H9 (cell line): ENCODE data around the gene PHF24. TPM values are rescaled to one million over a fixed set of nuclear protein-coding genes. Genes with fewer than 3 reads are reported as not detected.

Source experiments
- DNase-seq: peaks from one replicate; pipeline ENCODE4 v3.0.0-alpha.2; 2017
- H2AFZ ChIP-seq: one replicate; pipeline ENCODE4 v1.6.1; 2013; ENCODE audit warnings: mild to moderate bottlenecking, low read length, control low read depth, moderate library complexity
- H2AK5ac ChIP-seq: 2 replicates; pipeline ENCODE4 v1.6.1; 2013; ENCODE audit warnings: low read length, control low read depth, mixed read lengths; ENCODE audit not compliant: insufficient read length
- H2BK120ac ChIP-seq: one replicate; pipeline ENCODE4 v1.6.1; 2013; ENCODE audit warnings: low read depth, mild to moderate bottlenecking, low read length, control low read depth, inconsistent platforms; ENCODE audit not compliant: poor library complexity, severe bottlenecking
- H2BK12ac ChIP-seq: 2 replicates; pipeline ENCODE4 v1.6.1; 2013; ENCODE audit warnings: low read length, control low read depth, mixed read lengths, low read depth; ENCODE audit not compliant: insufficient read length
- H2BK15ac ChIP-seq: 2 replicates; pipeline ENCODE4 v1.6.1; 2013; ENCODE audit warnings: low read depth, low read length, control low read depth
- H2BK20ac ChIP-seq: one replicate; pipeline ENCODE4 v1.6.1; 2013; ENCODE audit warnings: low read depth, mild to moderate bottlenecking, low read length, control low read depth, inconsistent platforms; ENCODE audit not compliant: poor library complexity, severe bottlenecking
- H2BK5ac ChIP-seq: 2 replicates; pipeline ENCODE4 v1.6.1; 2013; ENCODE audit warnings: low read length, control low read depth, mixed read lengths; ENCODE audit not compliant: insufficient read length
- H3K14ac ChIP-seq: 2 replicates; pipeline ENCODE4 v1.6.1; 2013; ENCODE audit warnings: low read length, control low read depth; ENCODE audit not compliant: insufficient read depth
- H3K18ac ChIP-seq: 2 replicates; pipeline ENCODE4 v1.6.1; 2013; ENCODE audit warnings: low read depth, mild to moderate bottlenecking, mixed read lengths, low read length, control low read depth; ENCODE audit not compliant: insufficient read length
- H3K23ac ChIP-seq: 2 replicates; pipeline ENCODE4 v1.6.1; 2013; ENCODE audit warnings: low read length, control low read depth, mixed read lengths, low read depth; ENCODE audit not compliant: insufficient read length
- H3K23me2 ChIP-seq: 2 replicates; pipeline ENCODE4 v1.6.1; 2013; ENCODE audit warnings: low read depth, mild to moderate bottlenecking, mixed read lengths, low read length, control low read depth; ENCODE audit not compliant: insufficient read length, poor library complexity, severe bottlenecking
- H3K27ac ChIP-seq: 2 replicates; pipeline ENCODE4 v1.5.1; 2013; ENCODE audit warnings: low read length, control low read depth, mixed read lengths, low read depth; ENCODE audit not compliant: insufficient read length
- H3K27me3 ChIP-seq: 2 replicates; pipeline ENCODE4 v1.6.1; 2013; ENCODE audit warnings: low read length, control low read depth, inconsistent platforms; ENCODE audit not compliant: insufficient read depth
- H3K4ac ChIP-seq: 2 replicates; pipeline ENCODE4 v1.6.1; 2013; ENCODE audit warnings: low read depth, mild to moderate bottlenecking, control low read depth, inconsistent platforms, low read length, moderate library complexity
- H3K4me1 ChIP-seq: 2 replicates; pipeline ENCODE4 v1.6.1; 2013; ENCODE audit warnings: low read length, control low read depth, inconsistent platforms; ENCODE audit not compliant: insufficient read depth
- H3K4me2 ChIP-seq: 2 replicates; pipeline ENCODE4 v1.6.1; 2013; ENCODE audit warnings: low read length, control low read depth, mixed read lengths; ENCODE audit not compliant: insufficient read length, insufficient read depth
- H3K56ac ChIP-seq: 2 replicates; pipeline ENCODE4 v1.6.1; 2013; ENCODE audit warnings: low read depth, mild to moderate bottlenecking, mixed read lengths, low read length, control low read depth; ENCODE audit not compliant: insufficient read length
- H3K79me1 ChIP-seq: 2 replicates; pipeline ENCODE4 v1.6.1; 2013; ENCODE audit warnings: low read depth, mild to moderate bottlenecking, moderate library complexity, low read length, control low read depth, inconsistent platforms; ENCODE audit not compliant: insufficient read depth, poor library complexity, severe bottlenecking
- H3K79me2 ChIP-seq: 2 replicates; pipeline ENCODE4 v1.6.1; 2013; ENCODE audit warnings: low read length, control low read depth, inconsistent platforms; ENCODE audit not compliant: insufficient read depth
- H3K9ac ChIP-seq: 2 replicates; pipeline ENCODE4 v1.6.1; 2013; ENCODE audit warnings: low read length, control low read depth, mixed read lengths; ENCODE audit not compliant: insufficient read length; ENCODE audit errors: extremely low read depth
- H3K9me3 ChIP-seq: one replicate; pipeline ENCODE4 v1.6.1; 2013; ENCODE audit warnings: low read depth, low read length, inconsistent platforms; ENCODE audit not compliant: control insufficient read depth
- H3T11ph ChIP-seq: one replicate; pipeline ENCODE4 v1.6.1; 2013; ENCODE audit warnings: mild to moderate bottlenecking, low read length, control low read depth, inconsistent platforms
- H4K20me1 ChIP-seq: one replicate; pipeline ENCODE4 v1.6.1; 2013; ENCODE audit not compliant: control insufficient read depth, insufficient read length, insufficient read depth
- H4K5ac ChIP-seq: 2 replicates; pipeline ENCODE4 v1.6.1; 2013; ENCODE audit warnings: low read depth, mild to moderate bottlenecking, mixed read lengths, low read length, control low read depth; ENCODE audit not compliant: insufficient read length
- H4K8ac ChIP-seq: replicated peaks from 2 replicates; pipeline ENCODE4 v1.6.1; 2013; ENCODE audit warnings: low read length, control low read depth, mixed read lengths, low read depth; ENCODE audit not compliant: insufficient read length
- H4K91ac ChIP-seq: 2 replicates; pipeline ENCODE4 v1.6.1; 2013; ENCODE audit warnings: low read depth, mild to moderate bottlenecking, moderate library complexity, mixed read lengths, low read length, control low read depth; ENCODE audit not compliant: insufficient read length
- H3K27ac Mint-ChIP-seq, 3 experiments: 2 replicates in 2 of 3; 3 replicates in 1 of 3; pipeline ENCODE4 v1.8.0; 2020 to 2021; ENCODE audit warnings: mixed read lengths in 3 of 3, mild to moderate bottlenecking in 1 of 3, moderate library complexity in 1 of 3
- H3K27me3 Mint-ChIP-seq: 2 replicates; pipeline ENCODE4 v1.8.0; 2021; ENCODE audit warnings: low read depth, mild to moderate bottlenecking, moderate library complexity, mixed read lengths
- H3K36me3 Mint-ChIP-seq, 3 experiments: 2 replicates in 2 of 3; 3 replicates in 1 of 3; pipeline ENCODE4 v1.8.0; 2020 to 2021; ENCODE audit warnings: low read depth in 3 of 3, mixed read lengths in 3 of 3; ENCODE audit not compliant: insufficient read depth in 1 of 3
- H3K4me1 Mint-ChIP-seq, 2 experiments: 2 replicates each; pipeline ENCODE4 v1.8.0; 2020; ENCODE audit warnings: mixed read lengths in 2 of 2
- H3K4me3 Mint-ChIP-seq, 2 experiments: 2 replicates in 1 of 2; 3 replicates in 1 of 2; pipeline ENCODE4 v1.8.0; 2020 to 2021; ENCODE audit warnings: mild to moderate bottlenecking in 2 of 2, mixed read lengths in 2 of 2, moderate library complexity in 1 of 2
- H3K9me3 Mint-ChIP-seq, 2 experiments: 2 replicates in 1 of 2; 3 replicates in 1 of 2; pipeline ENCODE4 v1.8.0; 2020; ENCODE audit warnings: mild to moderate bottlenecking in 2 of 2, mixed read lengths in 2 of 2, moderate library complexity in 1 of 2
- CTCF ChIP-seq: fragments of 200-600 bp; sonication (generic); conservative IDR thresholded peaks from 3 replicates; pipeline ENCODE4 v1.8.0; 2021; ENCODE audit warnings: antibody characterized with exemption, mild to moderate bottlenecking
- WGBS: extraction: QIAGEN DNeasy Blood & Tissue Kit; methylation state at CpG from one replicate; pipeline ENCODE4 v1.1.7; 2013; ENCODE audit warnings: missing lambda C conversion rate, low lambda C conversion rate, mixed read lengths; ENCODE audit not compliant: insufficient read length; ENCODE audit errors: extremely low coverage; 5-methylcytosine and 5-hydroxymethylcytosine counted together
- total RNA-seq: library from RNA; stranded (reverse); gene quantifications from 2 replicates; pipeline ENCODE4 v1.2.1, GENCODE V29; 2021

PHF24 gene
- total RNA-seq, 1 experiment from 2014 or later = 0.24 TPM

- Histone ChIP-seq H4K8ac (no peak overlapping the region), H2BK5ac (no peak overlapping the region), H2BK15ac (no peak overlapping the region), H3K23me2 (no peaks in the 10 kb centered on the region), H4K5ac (no peak overlapping the region), H3T11ph (no peak overlapping the region), H3K56ac (no peak overlapping the region), H2AK5ac (no peak overlapping the region), H3K79me2 (no peaks in the 10 kb centered on the region), H3K23ac (no peak overlapping the region), H3K18ac (no peak overlapping the region), H3K14ac (no peak overlapping the region), H4K20me1 (no peaks in the 10 kb centered on the region), H3K9ac (no peak overlapping the region), H2AFZ (no peak overlapping the region), H3K4me2 (no peak overlapping the region), H3K9me3 (no peaks in the 10 kb centered on the region), H3K4ac (no peak overlapping the region), H3K79me1 (no peaks in the 10 kb centered on the region), H3K4me1 (peaks cover 8% of the 10 kb centered on the region; the same call in 1 of the 2 replicates), H3K27me3 (no peaks in the 10 kb centered on the region), H2BK120ac (no peak overlapping the region), H4K91ac (no peak overlapping the region), H2BK12ac (no peak overlapping the region), H3K27ac (no peak overlapping the region), H2BK20ac (no peak overlapping the region)
- no peak overlapping the region for H3K4me3 Mint-ChIP-seq
- H3K27ac Mint-ChIP-seq = peak overlapping the region in 1 of 3 experiments; percentile 76; a peak in 3 of 7 replicates
- no peaks in the 10 kb centered on the region for H3K9me3 Mint-ChIP-seq
- no peak for DNase-seq
- TF ChIP-seq CTCF = no peak
- H3K36me3 Mint-ChIP-seq = peaks cover 28 to 45% (median 39%) of the 10 kb centered on the region in 3 experiments
- WGBS = no CpG with 5 or more reads among the region's 3 CpGs
- H3K4me1 Mint-ChIP-seq = peaks cover 39 to 42% of the 10 kb centered on the region in 2 experiments
- peaks cover 2% of the 10 kb centered on the region; the same call in 1 of the 2 replicates for H3K27me3 Mint-ChIP-seq
These were observed 40.2 kb downstream of the PHF24 start for GRCh38 chr9:34998266-34998665.
